Occipital lobe (tissue), 2 donors: ENCODE data around the gene NPAS3. TPM values are rescaled to one million over a fixed set of nuclear protein-coding genes. Genes with fewer than 3 reads are reported as not detected.

Source experiments
- DNase-seq: peaks from one replicate; lab custom pipeline; 2025; lab: John Stamatoyannopoulos, UW
- total RNA-seq: library from RNA; depleted of rRNA; stranded (reverse); fragments of >200 nt; gene quantifications from one replicate; pipeline ENCODE4 v1.2.3, GENCODE V29; 2014

Gene NPAS3
- total RNA-seq, 1 donor from 2014 or later: 44.6 TPM

GRCh38 chr14:33165144-33165925, 226.7 kb downstream of the NPAS3 start:
- DNase-seq: no peak

GRCh38 chr14:33165926-33166289, 227.2 kb downstream of the NPAS3 start:
- no peak for DNase-seq

- no peak for DNase-seq
These were observed 237.3 kb downstream of the NPAS3 start for GRCh38 chr14:33175951-33176350.

GRCh38 chr14:33184587-33184986, 245.9 kb downstream of the NPAS3 start:
- no peak for DNase-seq

- DNase-seq: no peak
These were observed 248.0 kb downstream of the NPAS3 start for GRCh38 chr14:33186656-33187055.

GRCh38 chr14:33188880-33189279, 250.2 kb downstream of the NPAS3 start:
- DNase-seq: no peak

- no peak for DNase-seq
These were observed 253.2 kb downstream of the NPAS3 start for GRCh38 chr14:33191855-33192254.

- DNase-seq: no peak
These were observed 255.9 kb downstream of the NPAS3 start for GRCh38 chr14:33194551-33194950.

- DNase-seq: no peak
These were observed 260.0 kb downstream of the NPAS3 start for GRCh38 chr14:33198684-33199083.

GRCh38 chr14:33201116-33201515, 262.4 kb downstream of the NPAS3 start:
- DNase-seq: no peak

GRCh38 chr14:33206981-33207380, 268.3 kb downstream of the NPAS3 start:
- no peak for DNase-seq

- no peak for DNase-seq
These were observed 268.9 kb downstream of the NPAS3 start for GRCh38 chr14:33207467-33208017.

GRCh38 chr14:33210311-33210710, 271.6 kb downstream of the NPAS3 start:
- no peak for DNase-seq

- DNase-seq: no peak
These were observed 279.3 kb downstream of the NPAS3 start for GRCh38 chr14:33218026-33218425.

GRCh38 chr14:33219957-33220356, 281.3 kb downstream of the NPAS3 start:
- DNase-seq: no peak

GRCh38 chr14:33229269-33229929, 290.7 kb downstream of the NPAS3 start:
- DNase-seq: peak; percentile 29

- DNase-seq: no peak
These were observed 291.3 kb downstream of the NPAS3 start for GRCh38 chr14:33230021-33230420.

GRCh38 chr14:33232031-33232430, 293.4 kb downstream of the NPAS3 start:
- no peak for DNase-seq

- DNase-seq: no peak
These were observed 298.5 kb downstream of the NPAS3 start for GRCh38 chr14:33237115-33237740.

GRCh38 chr14:33239465-33239864, 300.8 kb downstream of the NPAS3 start:
- no peak for DNase-seq

GRCh38 chr14:33240466-33240865, 301.8 kb downstream of the NPAS3 start:
- DNase-seq: no peak

GRCh38 chr14:33241331-33241730, 302.7 kb downstream of the NPAS3 start:
- no peak for DNase-seq
